Sigmoid colon (tissue), 7 donors: ENCODE data around the gene MUC6. TPM values are rescaled to one million over a fixed set of nuclear protein-coding genes. Genes with fewer than 3 reads are reported as not detected.

Source experiments
- DNase-seq: peaks from one replicate; pipeline ENCODE4 v3.0.0-alpha.2; 2019
- H3K27ac ChIP-seq, 4 donors: fragments of 200-600 bp; sonication (generic); one replicate each; pipeline ENCODE4 v1.5.1; 2016 to 2019; ENCODE audit warnings: mild to moderate bottlenecking in 1 of 4
- H3K27me3 ChIP-seq, 3 donors: fragments of 200-600 bp; sonication (generic); one replicate each; pipeline ENCODE4 v1.5.1; 2019; ENCODE audit warnings: mild to moderate bottlenecking in 1 of 3
- H3K36me3 ChIP-seq, 4 donors: fragments of 200-600 bp; sonication (generic); one replicate each; pipeline ENCODE4 v1.5.1; 2016 to 2019
- H3K4me1 ChIP-seq, 4 donors: fragments of 200-600 bp; sonication (generic); one replicate each; pipeline ENCODE4 v1.5.1; 2017 to 2019
- H3K4me3 ChIP-seq, 4 donors: fragments of 200-600 bp; sonication (generic); one replicate each; pipeline ENCODE4 v1.5.1; 2017 to 2019; ENCODE audit warnings: mild to moderate bottlenecking in 2 of 4, moderate library complexity in 1 of 4
- H3K9me3 ChIP-seq, 4 donors: fragments of 200-600 bp in 3 of 4; sonication (generic) in 3 of 4; one replicate each; pipeline versions ENCODE4 v1.5.1 to v1.6.1; 2013 to 2019
- CTCF ChIP-seq, 4 experiments: fragments of 450-650 bp in 3 of 4; fragments of 200-600 bp in 1 of 4; IDR thresholded peaks; one replicate each; pipeline ENCODE4 v1.5.1; 2016 to 2019; ENCODE audit warnings: antibody characterized with exemption in 4 of 4, mild to moderate bottlenecking in 3 of 4, moderate library complexity in 2 of 4
- EP300 ChIP-seq, 4 donors: sonication (generic); formaldehyde crosslinking; IDR thresholded peaks; one replicate each; pipeline ENCODE4 v1.6.1; 2017; ENCODE audit warnings: antibody characterized with exemption in 4 of 4
- POLR2A ChIP-seq, 2 donors: fragments of 450-650 bp; IDR thresholded peaks; one replicate each; pipeline ENCODE4 v1.6.1; 2016; ENCODE audit warnings: antibody characterized with exemption in 2 of 2, mild to moderate bottlenecking in 2 of 2, moderate library complexity in 2 of 2
- POLR2AphosphoS5 ChIP-seq, 4 donors: sonication (generic); formaldehyde crosslinking; IDR thresholded peaks; one replicate each; pipeline ENCODE4 v1.6.1; 2017; ENCODE audit warnings: antibody characterized with exemption in 4 of 4
- WGBS, 2 donors: extraction: QIAGEN DNeasy Blood & Tissue Kit; methylation state at CpG; one replicate each; pipeline ENCODE4 v1.1.7; 2013; 5-methylcytosine and 5-hydroxymethylcytosine counted together
- intact Hi-C: fragments of 100-400 bp; cut with DNase I; formaldehyde crosslinking; loops from one replicate; pipeline ENCODE4 v1.15.1; 2023
- polyA plus RNA-seq, 3 donors: library from polyadenylated mRNA; stranded (reverse); fragments of 200-250 nt; gene quantifications; one replicate each; pipeline ENCODE4 v1.2.3, GENCODE V29; 2013
- total RNA-seq, 4 donors: library from RNA; depleted of rRNA; stranded (reverse); fragments of >200 nt; gene quantifications; one replicate each; pipeline ENCODE4 v1.1.0, GENCODE V29; 2016
- donor health status: healthy with polysubstance abuse.
- donor health status: Bipolar disorder and iron deficiency.
- donor health status: healthy.

MUC6 gene
- total and polyA plus RNA-seq, 7 donors, result under 0.01 to 0.04 TPM; not detected in 5

GRCh38 chr11:1038361-1038760 lies 1.8 kb upstream of the MUC6 start:
- Histone ChIP-seq H3K9me3 (no peaks in the 10 kb centered on the region), H3K27me3 (peaks cover 4 to 52% (median 42%) of the 10 kb centered on the region in 3 donors), H3K4me3 (no peak overlapping the region), H3K27ac (no peak overlapping the region), H3K36me3 (no peaks in the 10 kb centered on the region), H3K4me1 (no peaks in the 10 kb centered on the region)
- DNase-seq, result no peak
- TF ChIP-seq POLR2AphosphoS5 (IDR thresholded peaks at IDR 0.05) (no peak), POLR2A (IDR thresholded peaks at IDR 0.05) (no peak), EP300 (IDR thresholded peaks at IDR 0.05) (no peak), CTCF (IDR thresholded peaks at IDR 0.05) (no peak)
- 74 to 86% methylated on average over 10 of the region's 10 CpGs for WGBS, 2 donors
- intact Hi-C loops, result no loop called here

- TF ChIP-seq EP300 (IDR thresholded peaks at IDR 0.05) (no peak), POLR2A (IDR thresholded peaks at IDR 0.05) (no peak), POLR2AphosphoS5 (IDR thresholded peaks at IDR 0.05) (no peak), CTCF (IDR thresholded peaks at IDR 0.05) (no peak)
- Histone ChIP-seq H3K4me1 (no peaks in the 10 kb centered on the region), H3K4me3 (no peak overlapping the region), H3K9me3 (no peaks in the 10 kb centered on the region), H3K36me3 (no peaks in the 10 kb centered on the region), H3K27me3 (peaks cover 0 to 44% (median 39%) of the 10 kb centered on the region in 3 donors), H3K27ac (no peak overlapping the region)
- intact Hi-C loops, result no loop called here
- 63 to 83% methylated on average over 26 of the region's 26 CpGs for WGBS, 2 donors
- no peak for DNase-seq
Observed at GRCh38 chr11:1037506-1038055, 1.1 kb upstream of the MUC6 start.

- no peak overlapping the region for H3K27ac ChIP-seq
Observed at GRCh38 chr11:1036931-1037330, 413 bp upstream of the MUC6 start.

GRCh38 chr11:1035577-1036283 lies 788 bp downstream of the MUC6 start:
- Histone ChIP-seq H3K36me3 (no peaks in the 10 kb centered on the region), H3K27me3 (peaks cover 0 to 28% (median 21%) of the 10 kb centered on the region in 3 donors), H3K4me3 (no peak overlapping the region), H3K9me3 (no peaks in the 10 kb centered on the region), H3K27ac (no peak overlapping the region), H3K4me1 (no peaks in the 10 kb centered on the region)
- no peak for TF ChIP-seq CTCF (IDR thresholded peaks at IDR 0.05)
- no peak for TF ChIP-seq POLR2A (IDR thresholded peaks at IDR 0.05)
- TF ChIP-seq EP300 (IDR thresholded peaks at IDR 0.05), result no peak
- TF ChIP-seq POLR2AphosphoS5 (IDR thresholded peaks at IDR 0.05), result no peak
- intact Hi-C loops, result no loop called here
- 79 to 88% methylated on average over 29 of the region's 29 CpGs for WGBS, 2 donors
- no peak for DNase-seq

More at GRCh38 chr11:1036931-1037330, 413 bp upstream of the MUC6 start:
- Histone ChIP-seq H3K4me1 (no peaks in the 10 kb centered on the region), H3K9me3 (no peaks in the 10 kb centered on the region), H3K27me3 (peaks cover 0 to 38% (median 33%) of the 10 kb centered on the region in 3 donors), H3K36me3 (no peaks in the 10 kb centered on the region), H3K4me3 (no peak overlapping the region)
- intact Hi-C loops, result no loop called here
- TF ChIP-seq CTCF (IDR thresholded peaks at IDR 0.05) (no peak), POLR2A (IDR thresholded peaks at IDR 0.05) (no peak), EP300 (IDR thresholded peaks at IDR 0.05) (no peak), POLR2AphosphoS5 (IDR thresholded peaks at IDR 0.05) (no peak)
- no peak for DNase-seq
- 36 to 73% methylated on average over 13 of the region's 13 CpGs for WGBS, 2 donors
